Colonic mucosa (tissue), 4 donors: ENCODE data around the gene RNF224. TPM values are rescaled to one million over a fixed set of nuclear protein-coding genes. Genes with fewer than 3 reads are reported as not detected.

ENCODE experiments used
- DNase-seq: peaks from one replicate; pipeline ENCODE4 v3.0.0-alpha.2; 2020
- H3K27ac ChIP-seq: fragments of 200-600 bp; one replicate; pipeline ENCODE4 v1.8.0; 2021
- H3K27me3 ChIP-seq: fragments of 200-600 bp; one replicate; pipeline ENCODE4 v1.8.0; 2021
- H3K36me3 ChIP-seq: fragments of 200-600 bp; one replicate; pipeline ENCODE4 v1.8.0; 2021
- H3K4me1 ChIP-seq: fragments of 200-600 bp; one replicate; pipeline ENCODE4 v1.8.0; 2021; ENCODE audit warnings: mild to moderate bottlenecking
- H3K4me3 ChIP-seq: fragments of 200-600 bp; one replicate; pipeline ENCODE4 v1.8.0; 2021
- H3K9ac ChIP-seq, 2 donors: one replicate each; pipeline ENCODE4 v1.7.0; 2013; ENCODE audit warnings: control low read depth in 2 of 2, low read depth in 2 of 2, low read length in 2 of 2
- H3K9me3 ChIP-seq: fragments of 200-600 bp; one replicate; pipeline ENCODE4 v1.8.0; 2021
- CTCF ChIP-seq: fragments of 200-600 bp; IDR thresholded peaks from one replicate; pipeline ENCODE4 v1.8.0; 2022; ENCODE audit warnings: antibody characterized with exemption, mild to moderate bottlenecking
- intact Hi-C: fragments of 100-400 bp; cut with DNase I; formaldehyde crosslinking; loops from one replicate; pipeline ENCODE4 v1.14.1; 2022
- total RNA-seq, 2 donors: library from RNA; stranded (reverse); fragmentation: NEBNext Ultra II Directional in 1 of 2; extraction: Animal tissue kit (Norgen Biotek cat#: 25700) in 1 of 2; gene quantifications; one replicate each; pipeline ENCODE4 v1.2.1, GENCODE V29; 2021
- donor health status: healthy.
- donor health status: DM: no; HTN: no; CAD: no.
- donor health status: DM: no; HTN: no; CAD: no.

The RNF224 gene
- total RNA-seq, 2 donors from 2014 or later, result not detected

GRCh38 chr9:137216188-137216965 is 10.9 kb upstream of the RNF224 start:
- peak overlapping the region in 1 of 2 donors; percentile 89 for H3K9ac ChIP-seq
- no peaks in the 10 kb centered on the region for H3K27me3 ChIP-seq
- no peak overlapping the region for H3K4me3 ChIP-seq
- no peak overlapping the region for H3K27ac ChIP-seq
- intact Hi-C loops, result no loop called here
- peaks cover under 1% of the 10 kb centered on the region for H3K4me1 ChIP-seq
- DNase-seq, result no peak
- no peaks in the 10 kb centered on the region for H3K36me3 ChIP-seq
- no peaks in the 10 kb centered on the region for H3K9me3 ChIP-seq
- no peak for TF ChIP-seq CTCF

GRCh38 chr9:137217276-137218211 is 9.8 kb upstream of the RNF224 start:
- no peaks in the 10 kb centered on the region for H3K9me3 ChIP-seq

GRCh38 chr9:137218212-137218753 is 9.0 kb upstream of the RNF224 start:
- peaks cover 9% of the 10 kb centered on the region for H3K4me1 ChIP-seq
- H3K9ac ChIP-seq, result peak overlapping the region; percentile 58 to 89
- no peaks in the 10 kb centered on the region for H3K27me3 ChIP-seq
- H3K4me3 ChIP-seq, result peak overlapping the region; percentile 39
- peak overlapping the region; percentile 88 for H3K27ac ChIP-seq
- intact Hi-C loops, result no loop called here
- no peaks in the 10 kb centered on the region for H3K9me3 ChIP-seq
- TF ChIP-seq CTCF, result no peak
- H3K36me3 ChIP-seq, result no peaks in the 10 kb centered on the region
- DNase-seq, result no peak

More at GRCh38 chr9:137217276-137218211, 9.8 kb upstream of the RNF224 start:
- DNase-seq, result peak; percentile 94
- no peaks in the 10 kb centered on the region for H3K36me3 ChIP-seq
- peaks cover 3% of the 10 kb centered on the region for H3K4me1 ChIP-seq
- peak overlapping the region; percentile 58 to 89 for H3K9ac ChIP-seq
- H3K27ac ChIP-seq, result peak overlapping the region; percentile 88
- intact Hi-C loops, result no loop called here
- no peak for TF ChIP-seq CTCF
- peak overlapping the region; percentile 39 for H3K4me3 ChIP-seq
- H3K27me3 ChIP-seq, result no peaks in the 10 kb centered on the region

- Histone ChIP-seq H3K27me3 (no peaks in the 10 kb centered on the region), H3K27ac (peak overlapping the region; percentile 88), H3K9ac (peak overlapping the region; percentile 58 to 89), H3K9me3 (no peaks in the 10 kb centered on the region), H3K4me3 (no peak overlapping the region), H3K4me1 (peaks cover 9% of the 10 kb centered on the region), H3K36me3 (no peaks in the 10 kb centered on the region)
- TF ChIP-seq CTCF, result no peak
- intact Hi-C loops, result no loop called here
- DNase-seq, result peak; percentile 78
These were observed 8.5 kb upstream of the RNF224 start for GRCh38 chr9:137218754-137219271.

- Histone ChIP-seq H3K36me3 (no peaks in the 10 kb centered on the region), H3K9me3 (no peaks in the 10 kb centered on the region), H3K9ac (no peak overlapping the region), H3K27me3 (no peaks in the 10 kb centered on the region), H3K4me3 (no peak overlapping the region), H3K4me1 (peaks cover 12% of the 10 kb centered on the region), H3K27ac (no peak overlapping the region)
- intact Hi-C loops, result no loop called here
- no peak for DNase-seq
- no peak for TF ChIP-seq CTCF
These were observed 7.5 kb upstream of the RNF224 start for GRCh38 chr9:137219757-137220316.
